HepG2 (cell line): ENCODE data around the gene GRID1. TPM values are rescaled to one million over a fixed set of nuclear protein-coding genes. Genes with fewer than 3 reads are reported as not detected.

Source experiments
- ATAC-seq: fragments of 200-7000 bp; cut with Tn5 transposase; 3 replicates; pipeline ENCODE4 v1.9.1; 2020; ENCODE audit warnings: mild to moderate bottlenecking, moderate library complexity
- BruUV-seq: library from RNA; stranded (reverse); fragments of 400-500 nt; replicated peaks from 2 replicates; lab custom pipeline; 2021; lab: Mats Ljungman, UMichigan
- CTCF ChIA-PET: fragments of 300-600 bp; formaldehyde crosslinking; extraction: SDS; loops from one replicate; lab custom pipeline; 2021; ENCODE audit warnings: low total read pairs, inconsistent platforms, low intra/inter-chr PET ratio; lab: Yijun Ruan, JAX
- POLR2A ChIA-PET: fragments of 350-600 bp; sonication (Branson Sonifier 250); formaldehyde crosslinking; loops from one replicate; lab custom pipeline; 2020; ENCODE audit warnings: antibody characterized with exemption, inconsistent platforms; lab: Yijun Ruan, JAX
- DNase-seq: peaks from one replicate; pipeline ENCODE4 v3.0.0-alpha.2; 2015; ENCODE audit warnings: low spot score
- FAIRE-seq: peaks from 3 replicates; lab custom pipeline; 2011; peaks lifted over from hg19 to GRCh38; lab: Jason Lieb, UNC
- H2AFZ ChIP-seq: one replicate; pipeline ENCODE4 v1.6.1; 2011; ENCODE audit warnings: low read length, inconsistent platforms
- H3K27ac ChIP-seq: fragments of 300-600 bp; 3 replicates; pipeline ENCODE4 v1.8.0; 2011; ENCODE audit warnings: mixed run types, mild to moderate bottlenecking, mixed read lengths, low read length, inconsistent platforms; ENCODE audit not compliant: insufficient read depth; ENCODE audit errors: extremely low read length
- H3K27me3 ChIP-seq, 2 experiments: fragments of 200-600 bp in 1 of 2; 2 replicates in 1 of 2; 3 replicates in 1 of 2; pipeline versions ENCODE4 v1.6.0 to v1.8.0; 2011; ENCODE audit warnings: low read length in 2 of 2, mild to moderate bottlenecking in 2 of 2, moderate library complexity in 2 of 2, inconsistent platforms in 1 of 2; ENCODE audit not compliant: insufficient read depth in 2 of 2, control insufficient read depth in 1 of 2
- H3K36me3 ChIP-seq, 2 experiments: fragments of 200-600 bp in 1 of 2; replicated peaks in 1 of 2; 2 replicates in 1 of 2; 3 replicates in 1 of 2; pipeline versions ENCODE4 v1.5.1 to v1.8.0; 2011; ENCODE audit warnings: low read length in 2 of 2, inconsistent platforms in 1 of 2; ENCODE audit not compliant: insufficient read depth in 2 of 2, control insufficient read depth in 1 of 2
- H3K4me1 ChIP-seq: 2 replicates; pipeline ENCODE4 v1.5.1; 2012; ENCODE audit warnings: low read length, inconsistent platforms; ENCODE audit not compliant: insufficient read depth
- H3K4me2 ChIP-seq: 2 replicates; pipeline ENCODE4 v1.6.0; 2011; ENCODE audit warnings: low read depth, low read length, inconsistent platforms
- H3K4me3 ChIP-seq, 3 experiments: fragments of 200-600 bp in 1 of 3; sonication (generic), shearing (Covaris generic) in 1 of 3; replicated peaks in 1 of 3; 2 replicates each; pipeline ENCODE4 v1.5.1; 2011 to 2016; ENCODE audit warnings: low read length in 3 of 3, inconsistent platforms in 2 of 3, low read depth in 2 of 3, mild to moderate bottlenecking in 2 of 3, control low read depth in 1 of 3, mixed read lengths in 1 of 3; ENCODE audit not compliant: insufficient read depth in 1 of 3
- H3K79me2 ChIP-seq: one replicate; pipeline ENCODE4 v1.6.1; 2011; ENCODE audit warnings: low read length, inconsistent platforms; ENCODE audit not compliant: insufficient read depth
- H3K9ac ChIP-seq: 2 replicates; pipeline ENCODE4 v1.6.0; 2011; ENCODE audit warnings: mild to moderate bottlenecking, low read depth, low read length, inconsistent platforms; ENCODE audit not compliant: insufficient read depth
- H3K9me3 ChIP-seq: 2 replicates; pipeline ENCODE4 v1.5.1; 2012; ENCODE audit warnings: mild to moderate bottlenecking, low read length
- H4K20me1 ChIP-seq: 2 replicates; pipeline ENCODE4 v1.6.0; 2011; ENCODE audit warnings: inconsistent platforms, mild to moderate bottlenecking, low read length, moderate library complexity; ENCODE audit not compliant: insufficient read depth
- CBFB ChIP-seq: sonication (generic); formaldehyde crosslinking; IDR thresholded peaks from 2 replicates; pipeline ENCODE4 v1.4.0; 2020; ENCODE audit warnings: missing genetic modification reagents
- EED ChIP-seq: sonication (generic); formaldehyde crosslinking; IDR thresholded peaks from 2 replicates; pipeline ENCODE4 v1.5.0; 2020; ENCODE audit warnings: mild to moderate bottlenecking, missing genetic modification reagents
- ELF1 ChIP-seq: sonication (generic); formaldehyde crosslinking; IDR thresholded peaks from 2 replicates; pipeline ENCODE4 v1.4.0; 2020; ENCODE audit warnings: missing genetic modification reagents
- HMG20B ChIP-seq: conservative IDR thresholded peaks from 2 replicates; pipeline ENCODE4 v1.6.1; 2016; ENCODE audit warnings: missing genetic modification reagents, missing compliant biosample characterization
- IKZF5 ChIP-seq: IDR thresholded peaks from 2 replicates; pipeline ENCODE4 v1.6.1; 2018; ENCODE audit warnings: missing genetic modification reagents, mild to moderate bottlenecking, missing compliant biosample characterization
- JUND ChIP-seq: sonication (generic); formaldehyde crosslinking; IDR thresholded peaks from 2 replicates; pipeline ENCODE4 v1.8.0; 2022; ENCODE audit warnings: mild to moderate bottlenecking, missing genetic modification reagents
- MAFF ChIP-seq: IDR thresholded peaks from 2 replicates; pipeline ENCODE4 v1.6.1; 2011; ENCODE audit warnings: low read depth, low read length, improper control_type of control experiment
- NR3C1 ChIP-seq: sonication (generic); formaldehyde crosslinking; IDR thresholded peaks from 2 replicates; pipeline ENCODE4 v1.4.0; 2020; ENCODE audit warnings: missing genetic modification reagents
- PITX1 ChIP-seq: sonication (generic); formaldehyde crosslinking; IDR thresholded peaks from 2 replicates; pipeline ENCODE4 v1.5.1; 2020; ENCODE audit warnings: mild to moderate bottlenecking, missing genetic modification reagents
- SMC3 ChIP-seq: IDR thresholded peaks from 2 replicates; pipeline ENCODE4 v1.6.1; 2011; ENCODE audit warnings: low read length, improper control_type of control experiment
- TEAD3 ChIP-seq: optimal IDR thresholded peaks from 2 replicates; pipeline ENCODE3; 2016; ENCODE audit warnings: borderline replicate concordance
- ZNF234 ChIP-seq: sonication (generic); formaldehyde crosslinking; conservative IDR thresholded peaks from 2 replicates; pipeline ENCODE4 v1.5.1; 2020; ENCODE audit warnings: mild to moderate bottlenecking, missing genetic modification reagents
- ZNF33A ChIP-seq: sonication (generic); formaldehyde crosslinking; IDR thresholded peaks from 2 replicates; pipeline ENCODE4 v1.5.1; 2020; ENCODE audit warnings: missing genetic modification reagents, mild to moderate bottlenecking, moderate library complexity, borderline replicate concordance
- ZNF354B ChIP-seq: sonication (generic); formaldehyde crosslinking; IDR thresholded peaks from 2 replicates; pipeline ENCODE4 v1.8.0; 2022; ENCODE audit warnings: mild to moderate bottlenecking, missing genetic modification reagents
- ZNF766 ChIP-seq: sonication (generic); formaldehyde crosslinking; IDR thresholded peaks from 2 replicates; pipeline ENCODE4 v1.5.0; 2020; ENCODE audit warnings: missing genetic modification reagents, borderline replicate concordance
- WGBS: methylation state at CpG from one replicate; pipeline ENCODE4 v1.1.6; 2017; ENCODE audit warnings: low lambda C conversion rate; 5-methylcytosine and 5-hydroxymethylcytosine counted together
- in situ Hi-C: cut with HindIII; loops from 2 replicates; pipeline ENCODE4 v1.10.0; 2017; ENCODE audit warnings: low pct_unique_long_range_greater_than_20kb; ENCODE audit not compliant: extremely low pct_ligation_motif_present
- intact Hi-C: fragments of 100-400 bp; cut with micrococcal nuclease; formaldehyde crosslinking; loops from one replicate; pipeline ENCODE4 v1.10.0; 2022; ENCODE audit not compliant: unreplicated experiment
- polyA plus RNA-seq, 8 experiments: library from polyadenylated mRNA; depleted of rRNA in 3 of 8; stranded (reverse) in 7 of 8; unstranded in 1 of 8; fragments of >200 nt; fragmentation: Illumina TruSeq in 4 of 8; extraction: Trizol in 4 of 8; gene quantifications; 2 replicates each; pipeline versions ENCODE4 v1.2.1 to v1.2.3, GENCODE V29; 2011 to 2016; ENCODE audit warnings: low read depth in 4 of 8, missing spikeins in 1 of 8, mixed read lengths in 1 of 8; ENCODE audit not compliant: insufficient read depth in 1 of 8
- total RNA-seq, 5 experiments: library from RNA; depleted of rRNA; stranded (reverse); fragments of >200 nt; fragmentation: Illumina TruSeq; extraction: Trizol; gene quantifications; 2 replicates each; pipeline ENCODE4 v1.2.3, GENCODE V29; 2016; ENCODE audit warnings: low read depth in 1 of 5
- TF ChIP-seq, protein P1 (sequence below): sonication (generic); formaldehyde crosslinking; IDR thresholded peaks from 2 replicates; pipeline ENCODE4 v1.4.0; 2020; ENCODE audit warnings: missing genetic modification reagents, mild to moderate bottlenecking, borderline replicate concordance

The GRID1 gene
- total and polyA plus RNA-seq, 2 of the 13 experiments (the other 11 are each of a cell fraction or from before 2014, with no cell fraction given): 0.05 TPM; not detected in 1

DNA sequence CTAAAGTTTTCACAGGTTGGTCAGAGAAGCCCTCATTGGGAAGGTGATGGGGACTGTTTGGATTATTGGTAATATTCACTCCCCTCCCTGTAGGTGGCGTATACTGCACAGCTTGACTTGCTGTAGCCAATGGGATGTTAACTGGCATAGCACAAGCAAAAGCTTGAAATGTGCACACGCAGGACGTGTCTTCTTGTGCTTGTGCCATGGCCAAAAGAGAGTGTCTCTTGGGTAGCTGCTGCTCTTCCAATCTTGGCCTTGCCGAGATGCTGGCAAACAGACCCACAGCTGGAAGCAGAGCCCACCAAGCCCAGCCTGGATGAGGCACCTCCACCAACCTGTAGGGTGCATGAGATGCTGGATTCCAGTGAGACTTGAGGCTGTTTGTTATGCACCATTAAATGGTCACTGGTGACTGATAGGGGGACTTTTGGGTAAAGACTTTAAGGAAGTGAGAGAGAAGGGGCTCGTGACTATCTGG, 266.0 kb downstream of the GRID1 start (continued):
- TF ChIP-seq, protein P1, sequence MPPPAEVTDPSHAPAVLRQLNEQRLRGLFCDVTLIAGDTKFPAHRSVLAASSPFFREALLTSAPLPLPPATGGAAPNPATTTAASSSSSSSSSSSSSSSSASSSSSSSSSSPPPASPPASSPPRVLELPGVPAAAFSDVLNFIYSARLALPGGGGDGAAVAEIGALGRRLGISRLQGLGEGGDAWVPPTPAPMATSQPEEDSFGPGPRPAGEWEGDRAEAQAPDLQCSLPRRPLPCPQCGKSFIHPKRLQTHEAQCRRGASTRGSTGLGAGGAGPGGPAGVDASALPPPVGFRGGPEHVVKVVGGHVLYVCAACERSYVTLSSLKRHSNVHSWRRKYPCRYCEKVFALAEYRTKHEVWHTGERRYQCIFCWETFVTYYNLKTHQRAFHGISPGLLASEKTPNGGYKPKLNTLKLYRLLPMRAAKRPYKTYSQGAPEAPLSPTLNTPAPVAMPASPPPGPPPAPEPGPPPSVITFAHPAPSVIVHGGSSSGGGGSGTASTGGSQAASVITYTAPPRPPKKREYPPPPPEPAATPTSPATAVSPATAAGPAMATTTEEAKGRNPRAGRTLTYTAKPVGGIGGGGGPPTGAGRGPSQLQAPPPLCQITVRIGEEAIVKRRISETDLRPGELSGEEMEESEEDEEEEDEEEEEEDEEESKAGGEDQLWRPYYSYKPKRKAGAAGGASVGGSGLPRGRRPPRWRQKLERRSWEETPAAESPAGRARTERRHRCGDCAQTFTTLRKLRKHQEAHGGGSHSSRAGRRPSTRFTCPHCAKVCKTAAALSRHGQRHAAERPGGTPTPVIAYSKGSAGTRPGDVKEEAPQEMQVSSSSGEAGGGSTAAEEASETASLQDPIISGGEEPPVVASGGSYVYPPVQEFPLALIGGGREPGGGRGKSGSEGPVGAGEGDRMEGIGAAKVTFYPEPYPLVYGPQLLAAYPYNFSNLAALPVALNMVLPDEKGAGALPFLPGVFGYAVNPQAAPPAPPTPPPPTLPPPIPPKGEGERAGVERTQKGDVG (CRISPR knock-in tag): no peak
- TF ChIP-seq SMC3 (peak; percentile 36; the same call in 1 of the 2 replicates), CBFB (CRISPR knock-in tag) (no peak), PITX1 (CRISPR knock-in tag) (no peak), TEAD3 (peak; percentile 11), JUND (CRISPR knock-in tag) (no peak), ZNF234 (CRISPR knock-in tag) (no peak), ZNF33A (CRISPR knock-in tag) (no peak)

DNA sequence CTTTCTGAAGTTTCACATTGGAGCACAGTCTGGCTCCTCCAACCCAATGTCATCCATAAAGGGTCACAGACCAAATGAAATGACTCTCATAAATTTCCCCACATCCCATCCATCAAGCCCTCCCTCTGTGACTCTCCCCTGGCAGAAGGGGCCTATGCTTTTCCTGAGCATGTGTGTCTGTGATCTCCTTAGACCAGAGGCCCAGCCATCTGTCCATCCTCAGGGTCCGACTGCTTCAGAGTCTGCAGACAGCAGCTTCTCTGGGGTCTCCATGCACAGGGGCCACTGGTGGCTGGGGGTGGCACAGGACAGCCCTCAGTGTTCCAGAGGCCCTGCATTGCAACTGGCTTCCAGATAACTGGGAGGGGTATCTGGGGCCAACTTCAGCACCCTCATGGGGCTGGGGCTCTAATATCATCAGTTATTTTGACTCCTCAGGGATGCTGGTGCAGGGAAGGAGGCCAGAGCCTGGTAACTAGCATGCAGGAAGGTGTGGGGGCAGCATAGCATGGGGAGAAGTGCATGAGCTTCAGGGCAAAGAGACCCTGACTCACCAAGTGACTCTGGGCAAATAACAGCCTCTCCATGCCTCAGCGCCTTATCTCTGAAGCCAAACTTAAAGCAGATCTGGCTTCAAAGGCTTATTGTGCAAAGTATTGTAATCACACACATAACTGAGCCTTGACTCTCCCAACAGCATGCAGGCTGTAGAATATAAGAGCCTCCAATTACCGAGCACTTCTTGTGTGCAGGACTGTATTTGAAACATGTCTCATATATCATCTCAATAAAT, 266.9 kb downstream of the GRID1 start:
- in situ Hi-C loops (no loop called here), intact Hi-C loops (no loop called here)
- DNase-seq: no peak
- 0% methylated on average over 3 of the region's 3 CpGs for WGBS
- Histone ChIP-seq H3K4me1 (no peaks in the 10 kb centered on the region), H3K27me3 (no peaks in the 10 kb centered on the region), H3K9ac (no peak overlapping the region), H3K36me3 (no peaks in the 10 kb centered on the region), H4K20me1 (no peaks in the 10 kb centered on the region), H3K4me2 (no peak overlapping the region), H3K79me2 (no peaks in the 10 kb centered on the region), H3K27ac (no peak overlapping the region), H3K4me3 (no peak overlapping the region), H2AFZ (no peak overlapping the region), H3K9me3 (no peaks in the 10 kb centered on the region)
- CTCF ChIA-PET: interaction anchor here (1.0 kb wide), 1 partner anchor 278 kb away, joined by 3 read pairs; no protein-coding TSS in a partner anchor
- ATAC-seq: no peak
- POLR2A ChIA-PET: no interaction called here
- FAIRE-seq: no peak
- no TSS peak for BruUV-seq
- TF ChIP-seq HMG20B (no peak), MAFF (no peak), EED (no peak), NR3C1 (CRISPR knock-in tag) (no peak), ZNF766 (CRISPR knock-in tag) (no peak), IKZF5 (CRISPR knock-in tag) (no peak), ZNF354B (CRISPR knock-in tag) (no peak), ELF1 (no peak)
- TF ChIP-seq, protein P1 (CRISPR knock-in tag): no peak
